PC-9 (cell line): Measurements from ENCODE around the gene MRPL45. TPM values are rescaled to one million over a fixed set of nuclear protein-coding genes. Genes with fewer than 3 reads are reported as not detected.
A peak's percentile ranks its signal among the peaks of the same experiment; 100 is the strongest.

Experiments used
- BruUV-seq: library from RNA; stranded (reverse); fragments of 400-500 nt; replicated peaks from 2 replicates; lab custom pipeline; 2021; lab: Mats Ljungman, UMichigan
- CTCF ChIA-PET: fragments of 300-600 bp; sonication (Branson Sonifier 250); formaldehyde crosslinking; loops from one replicate; lab custom pipeline; 2022; ENCODE audit warnings: antibody characterized with exemption; lab: Charles Lee
- POLR2A ChIA-PET: fragments of 300-600 bp; sonication (Branson Sonifier 250); formaldehyde crosslinking; loops from one replicate; lab custom pipeline; 2022; ENCODE audit warnings: antibody characterized with exemption; ENCODE audit not compliant: unreplicated experiment; lab: Charles Lee
- DNase-seq, 2 experiments: peaks; one replicate each; pipeline versions ENCODE4 v3.0.0 to v3.0.0-alpha.2; 2015 to 2022; ENCODE audit warnings: mixed read lengths in 1 of 2
- H2AFZ ChIP-seq: fragments of 200-600 bp; sonication (generic); 2 replicates; pipeline ENCODE4 v1.8.1; 2017; ENCODE audit warnings: antibody characterized with exemption
- H3F3A ChIP-seq: fragments of 200-600 bp; sonication (generic); 2 replicates; pipeline ENCODE4 v1.8.1; 2017; ENCODE audit warnings: antibody characterized with exemption, mild to moderate bottlenecking, low read depth; ENCODE audit not compliant: insufficient read depth
- H3K27ac ChIP-seq: fragments of 200-600 bp; sonication (generic); 2 replicates; pipeline ENCODE4 v1.6.1; 2016; ENCODE audit warnings: mixed run types
- H3K27me3 ChIP-seq: fragments of 200-600 bp; sonication (generic); 2 replicates; pipeline ENCODE4 v1.6.1; 2016; ENCODE audit warnings: low read depth, mixed run types; ENCODE audit not compliant: insufficient read depth
- H3K36me3 ChIP-seq: fragments of 200-600 bp; sonication (generic); 2 replicates; pipeline ENCODE4 v1.6.1; 2016; ENCODE audit warnings: low read depth, mixed run types
- H3K4me1 ChIP-seq: fragments of 200-600 bp; sonication (generic); replicated peaks from 2 replicates; pipeline ENCODE4 v1.6.1; 2016; ENCODE audit warnings: mixed run types; ENCODE audit not compliant: insufficient read depth
- H3K4me2 ChIP-seq: fragments of 200-600 bp; sonication (generic); 2 replicates; pipeline ENCODE4 v1.6.1; 2017; ENCODE audit warnings: mixed run types
- H3K4me3 ChIP-seq: fragments of 200-600 bp; sonication (generic); 2 replicates; pipeline ENCODE4 v1.6.1; 2016; ENCODE audit warnings: mixed run types
- H3K79me2 ChIP-seq: fragments of 200-600 bp; sonication (generic); 2 replicates; pipeline ENCODE4 v1.6.1; 2017; ENCODE audit warnings: low read depth, mixed run types
- H3K9me2 ChIP-seq: fragments of 200-600 bp; sonication (generic); 2 replicates; pipeline ENCODE4 v1.8.1; 2017; ENCODE audit warnings: mild to moderate bottlenecking; ENCODE audit not compliant: insufficient read depth
- H3K9me3 ChIP-seq: fragments of 200-600 bp; sonication (generic); 2 replicates; pipeline ENCODE4 v1.8.1; 2016; ENCODE audit warnings: low read depth; ENCODE audit not compliant: insufficient read depth
- H4K20me1 ChIP-seq: fragments of 200-600 bp; sonication (generic); 2 replicates; pipeline ENCODE4 v1.8.1; 2017; ENCODE audit not compliant: insufficient read depth
- CTCF ChIP-seq: fragments of 200-600 bp; sonication (generic); conservative IDR thresholded peaks from 2 replicates; pipeline ENCODE4 v1.6.1; 2017; ENCODE audit warnings: mixed run types, antibody characterized with exemption, mild to moderate bottlenecking, moderate library complexity
- EZH2 ChIP-seq: fragments of 200-600 bp; sonication (generic); IDR thresholded peaks from 2 replicates; pipeline ENCODE4 v1.8.0; 2017; ENCODE audit warnings: antibody characterized with exemption, low read depth
- intact Hi-C: fragments of 100-400 bp; cut with micrococcal nuclease; formaldehyde crosslinking; loops from one replicate; pipeline ENCODE4 v1.10.0; 2022; ENCODE audit not compliant: unreplicated experiment
- total RNA-seq: library from RNA; stranded (reverse); gene quantifications from 2 replicates; pipeline ENCODE4 v1.2.3, GENCODE V29; 2021

The MRPL45 gene
- total RNA-seq, 1 experiment from 2014 or later = 56.2 TPM

- intact Hi-C loops = no loop called here
- Histone ChIP-seq H3K4me2 (peak overlapping the region; percentile 95; the same call in 1 of the 2 replicates), H3F3A (peaks cover 8% of the 10 kb centered on the region; the same call in 1 of the 2 replicates), H3K4me1 (peaks cover 29% of the 10 kb centered on the region), H3K79me2 (peaks cover 60% of the 10 kb centered on the region), H3K9me3 (no peaks in the 10 kb centered on the region), H3K9me2 (no peaks in the 10 kb centered on the region), H3K27me3 (no peaks in the 10 kb centered on the region), H2AFZ (no peak overlapping the region), H3K27ac (no peak overlapping the region), H3K4me3 (no peak overlapping the region), H3K36me3 (no peaks in the 10 kb centered on the region), H4K20me1 (peaks cover 25% of the 10 kb centered on the region)
- no TSS peak for BruUV-seq
- ChIA-PET CTCF (no interaction called here), POLR2A (interaction anchor here (0.6 kb wide), 1 partner anchor 95 kb away, joined by 3 read pairs; no protein-coding TSS in a partner anchor)
- no peak for TF ChIP-seq CTCF
- no peak for TF ChIP-seq EZH2
- DNase-seq = no peak
Measured at GRCh38 chr17:38355251-38355650, 58.3 kb downstream of the MRPL45 start.

GRCh38 chr17:38357486-38358123, 60.6 kb downstream of the MRPL45 start:
- H3K4me1 ChIP-seq = peaks cover 39% of the 10 kb centered on the region
- no peak for DNase-seq
- no peak overlapping the region for H3K4me2 ChIP-seq
- no peaks in the 10 kb centered on the region for H3K9me2 ChIP-seq
- TF ChIP-seq EZH2 (no peak), CTCF (no peak)
- H3K27ac ChIP-seq = no peak overlapping the region
- peaks cover 25% of the 10 kb centered on the region for H4K20me1 ChIP-seq
- peaks cover 60% of the 10 kb centered on the region for H3K79me2 ChIP-seq
- BruUV-seq = no TSS peak
- intact Hi-C loops = no loop called here
- H3K9me3 ChIP-seq = no peaks in the 10 kb centered on the region
- H3F3A ChIP-seq = peaks cover 6% of the 10 kb centered on the region; the same call in 1 of the 2 replicates
- ChIA-PET CTCF (no interaction called here), POLR2A (no interaction called here)
- no peaks in the 10 kb centered on the region for H3K36me3 ChIP-seq
- H3K27me3 ChIP-seq = no peaks in the 10 kb centered on the region
- H2AFZ ChIP-seq = no peak overlapping the region
- no peak overlapping the region for H3K4me3 ChIP-seq

GRCh38 chr17:38358586-38359513, 61.9 kb downstream of the MRPL45 start:
- TF ChIP-seq CTCF (no peak), EZH2 (no peak)
- peaks cover 29% of the 10 kb centered on the region for H3K4me1 ChIP-seq
- H3K9me2 ChIP-seq = no peaks in the 10 kb centered on the region
- H2AFZ ChIP-seq = no peak overlapping the region
- H3K36me3 ChIP-seq = no peaks in the 10 kb centered on the region
- intact Hi-C loops = no loop called here
- H4K20me1 ChIP-seq = peaks cover 16% of the 10 kb centered on the region
- H3K27ac ChIP-seq = no peak overlapping the region
- H3K4me3 ChIP-seq = no peak overlapping the region
- ChIA-PET CTCF (interaction anchor here (0.9 kb wide), 1 partner anchor 10 kb away, joined by 6 read pairs; no protein-coding TSS in a partner anchor), POLR2A (no interaction called here)
- no peak for DNase-seq
- H3K27me3 ChIP-seq = no peaks in the 10 kb centered on the region
- BruUV-seq = no TSS peak
- H3K9me3 ChIP-seq = no peaks in the 10 kb centered on the region
- H3K4me2 ChIP-seq = no peak overlapping the region
- peaks cover 6% of the 10 kb centered on the region; the same call in 1 of the 2 replicates for H3F3A ChIP-seq
- H3K79me2 ChIP-seq = peaks cover 50% of the 10 kb centered on the region
